ENCODE data around the gene DOC2A.
"Not testable (repeated sequence)": the region's sequence is repeated elsewhere in the genome, so short reads cannot be mapped to it uniquely, and the experiment has no call there.

DOC2A gene

GRCh38 chr16:30027588-30028437, 17.0 kb upstream of the DOC2A start:
- no peak for DNase-seq (ENCODE audit: low read depth in 2 of 2)

- no peak for DNase-seq (ENCODE audit: low read depth in 2 of 2)
Observed at GRCh38 chr16:30026449-30026848, 15.6 kb upstream of the DOC2A start.

- no peak for DNase-seq (ENCODE audit: low read depth in 2 of 2)
Observed at GRCh38 chr16:30025574-30025973, 14.7 kb upstream of the DOC2A start.

GRCh38 chr16:30025156-30025555, 14.3 kb upstream of the DOC2A start:
- no peak for DNase-seq (ENCODE audit: low read depth in 2 of 2)

- DNase-seq (ENCODE audit: low read depth in 2 of 2), result no peak
Observed at GRCh38 chr16:30024451-30024850, 13.6 kb upstream of the DOC2A start.

GRCh38 chr16:30023586-30023985, 12.8 kb upstream of the DOC2A start:
- DNase-seq (ENCODE audit: low read depth in 2 of 2), result no peak

GRCh38 chr16:30022887-30023286, 12.1 kb upstream of the DOC2A start, which contains the start of gene C16orf92:
TSS of gene C16orf92 (plus strand) at chr16:30023198. CDS start at chr16:30023341, 143 bp downstream.
- DNase-seq (ENCODE audit: low read depth in 2 of 2), result no peak

GRCh38 chr16:30018731-30019158, 7.9 kb upstream of the DOC2A start:
- no peak for DNase-seq (ENCODE audit: low read depth in 2 of 2)

- not testable (repeated sequence) for DNase-seq (ENCODE audit: low read depth in 2 of 2)
Observed at GRCh38 chr16:30017937-30018336, 7.1 kb upstream of the DOC2A start.

GRCh38 chr16:30017277-30017656, 6.4 kb upstream of the DOC2A start:
- no peak for DNase-seq (ENCODE audit: low read depth in 2 of 2)

GRCh38 chr16:30016555-30017276, 5.9 kb upstream of the DOC2A start:
- DNase-seq (ENCODE audit: low read depth in 2 of 2), result no peak

- DNase-seq (ENCODE audit: low read depth in 2 of 2), result not testable (repeated sequence)
Observed at GRCh38 chr16:30015450-30015849, 4.6 kb upstream of the DOC2A start.

GRCh38 chr16:30012598-30012997, 1.8 kb upstream of the DOC2A start:
- not testable (repeated sequence) for DNase-seq (ENCODE audit: low read depth in 2 of 2)

- DNase-seq (ENCODE audit: low read depth in 2 of 2), result no peak
Observed at GRCh38 chr16:30011714-30012504, 1.1 kb upstream of the DOC2A start.

GRCh38 chr16:30009990-30010843, 610 bp downstream of the DOC2A start:
- no peak for DNase-seq (ENCODE audit: low read depth in 2 of 2)

- DNase-seq (ENCODE audit: low read depth in 2 of 2), result no peak
Observed at GRCh38 chr16:30009085-30009862, 1.6 kb downstream of the DOC2A start.

GRCh38 chr16:30007378-30007895, 3.4 kb downstream of the DOC2A start:
- no peak for DNase-seq (ENCODE audit: low read depth in 2 of 2)

- DNase-seq (ENCODE audit: low read depth in 2 of 2), result no peak
Observed at GRCh38 chr16:30006659-30007377, 4.0 kb downstream of the DOC2A start.

- no peak for DNase-seq (ENCODE audit: low read depth in 2 of 2)
Observed at GRCh38 chr16:30006095-30006473, 4.7 kb downstream of the DOC2A start.

Data from stimulated activated CD8-positive, alpha-beta memory T cell treated with anti-CD3 and anti-CD28 coated beads, Interleukin-15, amount 100 ng/mL, for 48 hours (primary cell).